ENCODE results near the gene C10orf90.

DNA sequence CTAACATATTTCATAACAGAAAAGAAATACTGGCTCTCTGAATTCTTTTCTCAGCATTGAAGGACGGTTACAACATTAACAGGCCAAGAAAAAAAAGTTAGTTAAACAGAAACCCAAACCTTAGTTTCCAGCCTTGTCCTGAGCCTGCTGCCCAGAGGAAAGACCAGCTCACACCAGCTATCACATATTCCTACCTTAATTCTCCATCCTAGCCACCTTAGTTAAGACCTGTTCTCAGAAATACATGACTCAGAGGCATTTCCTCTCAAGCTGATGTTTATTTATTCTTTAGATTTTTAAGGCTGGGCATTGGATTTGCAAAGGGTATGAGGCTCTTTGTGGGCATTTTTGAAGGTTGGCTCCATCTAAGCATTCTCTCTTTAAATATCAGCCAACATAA lies 247.9 kb downstream of the C10orf90 start:
- TF ChIP-seq, protein P1, sequence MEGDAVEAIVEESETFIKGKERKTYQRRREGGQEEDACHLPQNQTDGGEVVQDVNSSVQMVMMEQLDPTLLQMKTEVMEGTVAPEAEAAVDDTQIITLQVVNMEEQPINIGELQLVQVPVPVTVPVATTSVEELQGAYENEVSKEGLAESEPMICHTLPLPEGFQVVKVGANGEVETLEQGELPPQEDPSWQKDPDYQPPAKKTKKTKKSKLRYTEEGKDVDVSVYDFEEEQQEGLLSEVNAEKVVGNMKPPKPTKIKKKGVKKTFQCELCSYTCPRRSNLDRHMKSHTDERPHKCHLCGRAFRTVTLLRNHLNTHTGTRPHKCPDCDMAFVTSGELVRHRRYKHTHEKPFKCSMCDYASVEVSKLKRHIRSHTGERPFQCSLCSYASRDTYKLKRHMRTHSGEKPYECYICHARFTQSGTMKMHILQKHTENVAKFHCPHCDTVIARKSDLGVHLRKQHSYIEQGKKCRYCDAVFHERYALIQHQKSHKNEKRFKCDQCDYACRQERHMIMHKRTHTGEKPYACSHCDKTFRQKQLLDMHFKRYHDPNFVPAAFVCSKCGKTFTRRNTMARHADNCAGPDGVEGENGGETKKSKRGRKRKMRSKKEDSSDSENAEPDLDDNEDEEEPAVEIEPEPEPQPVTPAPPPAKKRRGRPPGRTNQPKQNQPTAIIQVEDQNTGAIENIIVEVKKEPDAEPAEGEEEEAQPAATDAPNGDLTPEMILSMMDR (IDR thresholded peaks at IDR 0.05): no peak
- no peak for TF ChIP-seq POLR2A (IDR thresholded peaks at IDR 0.05)

Measured in esophagus squamous epithelium (tissue), 4 donors.